ENCODE measurements around the gene R3HDM2.

The R3HDM2 gene

GRCh38 chr12:57230381-57231155, 200.3 kb downstream of the R3HDM2 start:
- Histone ChIP-seq H3K9ac (ENCODE audit: low read length) (peak overlapping the region; percentile 98), H3K4me2 (ENCODE audit: low read length) (peak overlapping the region; percentile 88), H3F3A (ENCODE audit: insufficient read depth, low read length) (peaks cover 10% of the 10 kb centered on the region; the same call in 1 of the 2 replicates), H3K27ac (ENCODE audit: low read depth, low read length, poor library complexity, severe bottlenecking) (peak overlapping the region; percentile 97), H4K20me1 (ENCODE audit: insufficient read depth, low read length) (no peaks in the 10 kb centered on the region), H2AFZ (ENCODE audit: low read length) (no peak overlapping the region), H3K79me2 (ENCODE audit: insufficient read depth, low read length) (peaks cover 18% of the 10 kb centered on the region), H3K9me2 (ENCODE audit: low read depth, low read length) (no peaks in the 10 kb centered on the region), H3K4me3 (ENCODE audit: low read depth, low read length, poor library complexity, severe bottlenecking) (peak overlapping the region; percentile 94), H3K36me3 (ENCODE audit: insufficient read depth, low read length) (peaks cover 50% of the 10 kb centered on the region), H3K4me1 (ENCODE audit: insufficient read depth, low read length, severe bottlenecking) (peaks cover 88% of the 10 kb centered on the region), H3K27me3 (ENCODE audit: insufficient read depth, low read length) (no peaks in the 10 kb centered on the region), H3K9me3 (ENCODE audit: low read length) (no peaks in the 10 kb centered on the region)
- TF ChIP-seq, protein P1, sequence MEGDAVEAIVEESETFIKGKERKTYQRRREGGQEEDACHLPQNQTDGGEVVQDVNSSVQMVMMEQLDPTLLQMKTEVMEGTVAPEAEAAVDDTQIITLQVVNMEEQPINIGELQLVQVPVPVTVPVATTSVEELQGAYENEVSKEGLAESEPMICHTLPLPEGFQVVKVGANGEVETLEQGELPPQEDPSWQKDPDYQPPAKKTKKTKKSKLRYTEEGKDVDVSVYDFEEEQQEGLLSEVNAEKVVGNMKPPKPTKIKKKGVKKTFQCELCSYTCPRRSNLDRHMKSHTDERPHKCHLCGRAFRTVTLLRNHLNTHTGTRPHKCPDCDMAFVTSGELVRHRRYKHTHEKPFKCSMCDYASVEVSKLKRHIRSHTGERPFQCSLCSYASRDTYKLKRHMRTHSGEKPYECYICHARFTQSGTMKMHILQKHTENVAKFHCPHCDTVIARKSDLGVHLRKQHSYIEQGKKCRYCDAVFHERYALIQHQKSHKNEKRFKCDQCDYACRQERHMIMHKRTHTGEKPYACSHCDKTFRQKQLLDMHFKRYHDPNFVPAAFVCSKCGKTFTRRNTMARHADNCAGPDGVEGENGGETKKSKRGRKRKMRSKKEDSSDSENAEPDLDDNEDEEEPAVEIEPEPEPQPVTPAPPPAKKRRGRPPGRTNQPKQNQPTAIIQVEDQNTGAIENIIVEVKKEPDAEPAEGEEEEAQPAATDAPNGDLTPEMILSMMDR (IDR thresholded peaks at IDR 0.05; ENCODE audit: low read length) = no peak
- no peak for TF ChIP-seq EZH2 (IDR thresholded peaks at IDR 0.05; ENCODE audit: borderline replicate concordance, low read length)

DNA sequence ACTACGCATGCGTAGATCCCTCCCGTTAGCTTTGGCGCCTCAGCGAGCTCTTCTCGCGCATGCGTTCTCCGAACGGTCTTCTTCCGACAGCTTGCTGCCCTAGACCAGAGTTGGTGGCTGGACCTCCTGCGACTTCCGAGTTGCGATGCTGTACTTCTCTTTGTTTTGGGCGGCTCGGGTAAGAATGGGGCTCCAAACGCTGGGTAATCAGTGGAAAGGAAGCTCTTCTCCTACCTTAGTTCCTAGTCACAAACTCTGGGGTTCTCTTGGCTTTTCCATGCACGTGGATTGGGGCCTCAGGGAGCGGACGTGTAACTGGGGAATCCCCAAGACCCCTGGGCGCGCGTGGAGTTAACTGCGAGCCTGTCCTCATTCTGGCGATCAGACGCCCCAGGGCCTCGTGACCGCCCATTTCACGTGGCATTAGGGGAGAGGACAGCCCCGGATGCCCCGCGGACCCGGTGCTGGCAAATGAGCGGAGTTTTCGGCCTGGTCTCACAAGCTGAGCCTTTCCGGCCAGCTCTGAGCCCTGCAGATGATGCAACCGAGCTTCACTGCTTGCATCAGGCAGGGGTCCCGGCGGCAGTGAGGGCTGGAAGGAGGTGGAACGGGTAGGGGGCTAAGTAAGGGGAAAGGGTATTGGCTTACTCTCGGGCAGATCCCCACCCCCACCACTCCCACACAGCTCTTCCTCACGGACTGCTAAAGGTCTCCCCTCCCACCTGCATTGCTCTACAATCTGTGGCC, 201.0 kb downstream of the R3HDM2 start, which contains the start of gene SHMT2:
TSS of gene SHMT2 (plus strand) at position 78 of the 747 bp plus-strand sequence. CDS start at position 146, 68 bp downstream.
- peak within 1 kb of the TSS; percentile 25; the same call in 1 of the 2 replicates for H2AFZ ChIP-seq (ENCODE audit: low read length)

DNA sequence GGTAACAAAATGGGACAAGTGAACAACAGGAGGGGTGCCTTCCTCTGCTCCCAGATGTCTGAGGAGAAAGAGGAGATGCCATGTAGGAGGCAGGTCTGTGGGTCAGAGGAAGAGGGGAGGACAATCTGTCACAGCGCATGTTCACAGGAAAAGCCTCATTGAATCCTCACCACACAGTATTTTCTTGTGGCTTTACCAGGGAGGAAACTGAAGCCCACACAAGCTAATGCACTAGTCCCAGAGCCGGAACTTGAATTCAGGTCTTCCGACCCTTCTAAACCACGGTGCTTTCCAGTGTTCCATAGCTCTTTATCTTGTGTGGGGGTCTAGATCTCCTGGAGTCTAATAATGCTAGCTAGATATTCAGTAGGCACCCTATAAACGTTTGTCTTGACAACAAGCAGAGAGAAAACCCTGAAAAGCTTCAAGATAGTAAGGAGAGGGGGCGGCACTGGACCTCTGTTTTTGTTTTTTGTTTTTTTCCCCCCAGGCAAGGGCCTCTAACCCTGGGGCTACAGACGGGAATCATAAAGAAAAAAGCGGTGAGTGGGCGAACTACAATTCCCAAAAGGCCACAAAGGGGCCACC, 201.7 kb downstream of the R3HDM2 start:
- peak overlapping the region; percentile 94 for H3K4me3 ChIP-seq (ENCODE audit: low read depth, low read length, poor library complexity, severe bottlenecking)
- H3K4me1 ChIP-seq (ENCODE audit: insufficient read depth, low read length, severe bottlenecking) = peaks cover 80% of the 10 kb centered on the region
- peak overlapping the region; percentile 88 for H3K4me2 ChIP-seq (ENCODE audit: low read length)
- no peaks in the 10 kb centered on the region for H3K9me3 ChIP-seq (ENCODE audit: low read length)
- peaks cover 18% of the 10 kb centered on the region for H3K79me2 ChIP-seq (ENCODE audit: insufficient read depth, low read length)
- peak overlapping the region; percentile 98 for H3K9ac ChIP-seq (ENCODE audit: low read length)
- H2AFZ ChIP-seq (ENCODE audit: low read length) = peak overlapping the region; percentile 25; the same call in 1 of the 2 replicates
- H3K27me3 ChIP-seq (ENCODE audit: insufficient read depth, low read length) = no peaks in the 10 kb centered on the region
- no peaks in the 10 kb centered on the region for H4K20me1 ChIP-seq (ENCODE audit: insufficient read depth, low read length)
- no peak for TF ChIP-seq EZH2 (IDR thresholded peaks at IDR 0.05; ENCODE audit: borderline replicate concordance, low read length)
- TF ChIP-seq, protein P1 (IDR thresholded peaks at IDR 0.05; ENCODE audit: low read length) = no peak
- H3K9me2 ChIP-seq (ENCODE audit: low read depth, low read length) = no peaks in the 10 kb centered on the region
- peaks cover 41% of the 10 kb centered on the region for H3K36me3 ChIP-seq (ENCODE audit: insufficient read depth, low read length)
- peak overlapping the region; percentile 97 for H3K27ac ChIP-seq (ENCODE audit: low read depth, low read length, poor library complexity, severe bottlenecking)
- peaks cover 8% of the 10 kb centered on the region; the same call in 1 of the 2 replicates for H3F3A ChIP-seq (ENCODE audit: insufficient read depth, low read length)

More for the DNA sequence above, 201.0 kb downstream of the R3HDM2 start, which contains the start of gene SHMT2:
- Histone ChIP-seq H3K27ac (ENCODE audit: low read depth, low read length, poor library complexity, severe bottlenecking) (peak within 1 kb of the TSS; percentile 97), H3F3A (ENCODE audit: insufficient read depth, low read length) (peaks cover 11% of the 10 kb centered on the region; the same call in 1 of the 2 replicates), H3K4me2 (ENCODE audit: low read length) (peak within 1 kb of the TSS; percentile 88), H3K9ac (ENCODE audit: low read length) (peak within 1 kb of the TSS; percentile 98), H3K9me3 (ENCODE audit: low read length) (no peaks in the 10 kb centered on the region), H3K4me1 (ENCODE audit: insufficient read depth, low read length, severe bottlenecking) (peaks cover 87% of the 10 kb centered on the region), H3K36me3 (ENCODE audit: insufficient read depth, low read length) (peaks cover 46% of the 10 kb centered on the region), H3K79me2 (ENCODE audit: insufficient read depth, low read length) (peaks cover 18% of the 10 kb centered on the region), H3K4me3 (ENCODE audit: low read depth, low read length, poor library complexity, severe bottlenecking) (peak within 1 kb of the TSS; percentile 94), H3K9me2 (ENCODE audit: low read depth, low read length) (no peaks in the 10 kb centered on the region), H4K20me1 (ENCODE audit: insufficient read depth, low read length) (no peaks in the 10 kb centered on the region), H3K27me3 (ENCODE audit: insufficient read depth, low read length) (no peaks in the 10 kb centered on the region)
- no peak for TF ChIP-seq EZH2 (IDR thresholded peaks at IDR 0.05; ENCODE audit: borderline replicate concordance, low read length)
- TF ChIP-seq, protein P1 (IDR thresholded peaks at IDR 0.05; ENCODE audit: low read length) = no peak

Data from OCI-LY1 (cell line).